Heart right ventricle (tissue), 16 donors: ENCODE measurements around the gene GFI1B. TPM values are rescaled to one million over a fixed set of nuclear protein-coding genes. Genes with fewer than 3 reads are reported as not detected.

Source experiments
- ATAC-seq, 8 donors: fragments of 200-7000 bp; cut with Tn5 transposase; one replicate each; pipeline ENCODE4 v1.9.1; 2020; ENCODE audit warnings: mild to moderate bottlenecking in 8 of 8, moderate library complexity in 8 of 8, moderate number of reproducible peaks in 1 of 8
- DNase-seq, 2 donors: peaks; one replicate each; pipeline ENCODE4 v3.0.0-alpha.2; 2020
- H3K27ac ChIP-seq, 10 donors: fragments of 200-600 bp; sonication (generic) in 2 of 10; one replicate each; pipeline versions ENCODE4 v1.5.0 to v1.8.0; 2020 to 2022; ENCODE audit warnings: mild to moderate bottlenecking in 3 of 10
- H3K27me3 ChIP-seq, 7 donors: fragments of 200-600 bp; one replicate each; pipeline ENCODE4 v1.8.0; 2021 to 2022; ENCODE audit warnings: mild to moderate bottlenecking in 2 of 7
- H3K36me3 ChIP-seq, 9 donors: fragments of 200-600 bp; sonication (generic) in 1 of 9; one replicate each; pipeline versions ENCODE4 v1.5.0 to v1.8.0; 2020 to 2022; ENCODE audit warnings: mild to moderate bottlenecking in 2 of 9
- H3K4me1 ChIP-seq, 9 donors: fragments of 200-600 bp; sonication (generic) in 1 of 9; one replicate each; pipeline versions ENCODE4 v1.5.0 to v1.8.0; 2020 to 2022; ENCODE audit warnings: mild to moderate bottlenecking in 4 of 9
- H3K4me3 ChIP-seq, 10 donors: fragments of 200-600 bp; sonication (generic) in 2 of 10; one replicate each; pipeline versions ENCODE4 v1.5.0 to v1.8.0; 2020 to 2022; ENCODE audit warnings: mild to moderate bottlenecking in 7 of 10, moderate library complexity in 2 of 10
- H3K9me3 ChIP-seq, 11 donors: fragments of 200-600 bp in 10 of 11; sonication (generic) in 2 of 11; one replicate each; pipeline versions ENCODE4 v1.5.0 to v1.8.0; 2013 to 2022; ENCODE audit warnings: mild to moderate bottlenecking in 2 of 11, control low read depth in 1 of 11, moderate library complexity in 1 of 11
- WGBS, 2 donors: extraction: QIAGEN DNeasy Blood & Tissue Kit; methylation state at CpG; one replicate each; pipeline ENCODE4 v1.1.7; 2013; ENCODE audit warnings: inconsistent platforms in 1 of 2; 5-methylcytosine and 5-hydroxymethylcytosine counted together
- intact Hi-C, 10 donors: fragments of 100-400 bp; cut with DNase I; formaldehyde crosslinking; loops; one replicate each; pipeline versions ENCODE4 v1.11.1 to v1.14.2; 2022
- polyA plus RNA-seq, 2 donors: library from polyadenylated mRNA; stranded (reverse); fragments of 200-250 nt; gene quantifications; one replicate each; pipeline ENCODE4 v1.2.3, GENCODE V29; 2013
- total RNA-seq, 10 donors: library from RNA; stranded (reverse); fragmentation: NEBNext Ultra II Directional in 3 of 10; extraction: Animal tissue kit (Norgen Biotek cat#: 25700) in 3 of 10; gene quantifications; one replicate each; pipeline versions ENCODE4 v1.2.1 to v1.2.4, GENCODE V29; 2021 to 2023
- TF ChIP-seq, protein P1 (sequence below), 9 donors: fragments of 200-600 bp; sonication (generic) in 2 of 9; IDR thresholded peaks; one replicate each; pipeline versions ENCODE4 v1.5.0 to v1.8.0; 2021 to 2022; ENCODE audit warnings: antibody characterized with exemption in 9 of 9, mild to moderate bottlenecking in 5 of 9, moderate library complexity in 1 of 9
- donor health status: Arrhythmogenic right ventricular cardiomyopathy.
- donor health status: ischemic (EF 13 %, LVEDD 7.1; RV severe dilation, severe dysfunction).
- donor health status: healthy with polysubstance abuse.
- donor health status: DM: no; HTN: yes; CAD: no.
- donor health status: DM: no; HTN: no; CAD: no.
- donor health status: ischemic (EF 25% LVEDD 6.9; RV normal size, moderate dysfunction).
- donor health status: ischemic (EF 25% LVEDD 5.7; RV mildly dilated, moderate dysfunction).
- donor health status: healthy.
- donor health status: DM: yes; HTN: yes; CAD: no.
- donor health status: Ischemic cardiomyopathy.
- donor health status: ischemic (EF 35%, LVEDD 5.7; RV mildly dilated, moderate dysfunction).
- donor health status: nonischemic (EF 11% LVEDD 7.7; RV severe dilation, severe dysfunction).
- donor health status: DM: yes; HTN: yes; CAD: no.
- donor health status: PGD.
- donor health status: ischemic (EF 29% LVEDD 5.4; RV normal size, mild dysfunction).
- donor health status: nonischemic (EF 23%, LVEDD 6.1; RV moderate dilation, normal function).

The GFI1B gene
- total and polyA plus RNA-seq, 12 donors = 0.06 to 0.49 (median 0.24) TPM; not detected in 4

DNA sequence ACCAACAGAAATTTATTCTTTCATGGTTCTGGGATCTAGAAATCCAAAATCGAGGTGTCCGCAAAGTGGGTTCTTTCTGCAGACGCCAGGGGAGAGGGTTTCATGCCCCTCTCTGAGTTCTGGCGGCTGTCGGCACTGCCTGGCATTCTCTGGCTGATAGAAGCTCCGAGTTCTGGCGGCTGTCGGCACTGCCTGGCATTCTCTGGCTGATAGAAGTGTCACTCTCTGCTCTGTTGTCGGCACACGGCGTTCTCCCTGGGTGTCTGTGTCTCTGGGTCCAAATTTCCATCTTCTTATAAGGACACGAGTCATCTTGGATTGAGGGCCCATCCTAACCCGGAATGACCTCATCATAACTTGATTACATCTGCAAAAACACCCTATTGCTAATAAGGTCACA lies 7.6 kb downstream of the GFI1B start:
- H3K36me3 ChIP-seq = no peaks in the 10 kb centered on the region
- no peak overlapping the region for H3K4me3 ChIP-seq
- peaks cover 0 to 7% (median 6%) of the 10 kb centered on the region in 9 donors for H3K4me1 ChIP-seq
- peak in 7 of 8 donors; percentile 25 to 90 (median 67) for ATAC-seq
- DNase-seq = peak; percentile 19 to 35
- 50 to 52% methylated on average over 13 of the region's 13 CpGs for WGBS, 2 donors
- H3K9me3 ChIP-seq = no peaks in the 10 kb centered on the region
- intact Hi-C loops = no loop called here
- H3K27me3 ChIP-seq = peaks cover 4 to 62% (median 39%) of the 10 kb centered on the region in 7 donors
- TF ChIP-seq, protein P1, sequence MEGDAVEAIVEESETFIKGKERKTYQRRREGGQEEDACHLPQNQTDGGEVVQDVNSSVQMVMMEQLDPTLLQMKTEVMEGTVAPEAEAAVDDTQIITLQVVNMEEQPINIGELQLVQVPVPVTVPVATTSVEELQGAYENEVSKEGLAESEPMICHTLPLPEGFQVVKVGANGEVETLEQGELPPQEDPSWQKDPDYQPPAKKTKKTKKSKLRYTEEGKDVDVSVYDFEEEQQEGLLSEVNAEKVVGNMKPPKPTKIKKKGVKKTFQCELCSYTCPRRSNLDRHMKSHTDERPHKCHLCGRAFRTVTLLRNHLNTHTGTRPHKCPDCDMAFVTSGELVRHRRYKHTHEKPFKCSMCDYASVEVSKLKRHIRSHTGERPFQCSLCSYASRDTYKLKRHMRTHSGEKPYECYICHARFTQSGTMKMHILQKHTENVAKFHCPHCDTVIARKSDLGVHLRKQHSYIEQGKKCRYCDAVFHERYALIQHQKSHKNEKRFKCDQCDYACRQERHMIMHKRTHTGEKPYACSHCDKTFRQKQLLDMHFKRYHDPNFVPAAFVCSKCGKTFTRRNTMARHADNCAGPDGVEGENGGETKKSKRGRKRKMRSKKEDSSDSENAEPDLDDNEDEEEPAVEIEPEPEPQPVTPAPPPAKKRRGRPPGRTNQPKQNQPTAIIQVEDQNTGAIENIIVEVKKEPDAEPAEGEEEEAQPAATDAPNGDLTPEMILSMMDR (IDR thresholded peaks at IDR 0.05) = no peak
- H3K27ac ChIP-seq = no peak overlapping the region

DNA sequence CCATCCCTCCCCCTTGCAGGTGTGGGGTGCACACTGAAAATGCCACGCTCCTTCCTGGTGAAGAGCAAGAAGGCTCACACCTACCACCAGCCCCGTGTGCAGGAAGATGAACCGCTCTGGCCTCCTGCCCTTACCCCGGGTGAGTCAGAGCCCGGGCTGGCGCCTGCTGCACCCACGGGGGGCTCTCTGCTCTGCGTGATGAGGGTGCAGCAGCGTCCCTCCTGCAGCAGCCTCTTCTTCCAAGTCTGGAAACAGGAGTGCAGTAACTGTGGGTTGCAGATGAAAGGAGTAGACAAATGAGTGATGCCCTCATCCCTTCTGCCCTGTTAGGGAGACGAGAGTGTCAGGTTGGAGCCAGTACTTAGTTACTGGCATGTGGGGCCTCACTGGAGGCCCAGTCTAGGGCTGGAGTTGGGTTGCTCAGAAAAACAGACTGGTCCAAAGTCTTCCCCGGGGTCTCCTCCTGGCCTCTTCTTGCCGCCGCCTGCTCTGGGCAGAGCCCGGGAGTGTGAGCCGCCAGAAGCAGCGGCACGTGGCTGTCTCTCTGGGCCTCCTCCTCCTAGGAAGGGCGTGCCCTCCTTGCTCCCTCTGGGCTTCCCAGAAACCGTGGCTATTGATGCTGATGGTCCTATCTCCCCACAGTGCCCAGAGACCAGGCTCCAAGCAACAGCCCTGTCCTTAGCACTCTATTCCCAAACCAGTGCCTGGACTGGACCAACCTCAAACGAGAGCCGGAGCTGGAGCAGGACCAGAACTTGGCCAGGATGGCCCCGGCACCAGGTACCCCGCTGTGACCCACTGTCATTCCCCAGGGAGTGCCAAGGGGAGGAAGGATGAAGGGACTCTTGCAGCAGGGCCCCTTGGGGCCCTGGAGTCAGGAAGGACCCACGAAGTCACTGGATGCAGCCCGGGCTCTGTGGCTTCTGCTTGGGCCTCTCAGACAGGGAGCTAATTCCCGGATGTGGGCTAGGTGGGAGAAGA lies 8.4 kb downstream of the GFI1B start:
- Histone ChIP-seq H3K4me1 (peaks cover 0 to 7% (median 6%) of the 10 kb centered on the region in 9 donors), H3K27me3 (peaks cover 2 to 61% (median 39%) of the 10 kb centered on the region in 7 donors), H3K27ac (no peak overlapping the region), H3K36me3 (no peaks in the 10 kb centered on the region), H3K4me3 (no peak overlapping the region), H3K9me3 (no peaks in the 10 kb centered on the region)
- intact Hi-C loops = no loop called here
- WGBS, 2 donors = 54 to 66% methylated on average over 26 of the region's 26 CpGs
- TF ChIP-seq, protein P1 (IDR thresholded peaks at IDR 0.05) = no peak
- no peak for DNase-seq
- peak in 6 of 8 donors; percentile 10 to 49 (median 32) for ATAC-seq

DNA sequence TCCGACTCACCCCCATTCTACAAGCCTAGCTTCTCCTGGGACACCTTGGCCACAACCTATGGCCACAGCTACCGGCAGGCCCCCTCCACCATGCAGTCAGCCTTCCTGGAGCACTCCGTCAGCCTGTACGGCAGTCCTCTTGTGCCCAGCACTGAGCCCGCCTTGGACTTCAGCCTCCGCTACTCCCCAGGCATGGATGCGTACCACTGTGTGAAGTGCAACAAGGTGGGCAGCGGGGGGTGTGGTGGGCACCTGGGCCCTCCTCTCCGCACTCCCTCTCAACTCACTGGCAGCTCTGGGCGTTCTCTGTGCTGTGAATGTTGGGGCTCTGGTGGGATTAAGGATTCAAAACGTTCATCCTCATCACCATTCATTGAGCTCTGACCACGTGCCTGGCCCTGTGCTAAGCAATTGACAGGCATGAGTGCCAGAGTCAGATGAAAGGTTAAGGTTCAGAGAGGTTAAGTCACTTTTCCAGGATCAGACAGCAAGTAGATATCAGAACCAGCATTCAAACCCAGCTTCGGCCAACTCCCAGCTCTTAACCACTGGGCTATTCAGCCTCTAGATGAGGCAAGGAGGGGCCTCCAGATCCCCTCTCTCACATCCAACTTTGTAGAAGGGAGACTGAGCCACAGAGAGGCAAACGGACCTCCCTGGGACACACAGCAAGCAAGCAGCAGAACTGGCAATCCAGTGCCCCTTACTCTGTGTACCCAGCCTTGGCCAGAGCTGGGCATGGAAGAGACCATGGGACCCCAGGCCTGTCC lies 9.9 kb downstream of the GFI1B start:
- no peak overlapping the region for H3K4me3 ChIP-seq
- peaks cover 0 to 67% (median 44%) of the 10 kb centered on the region in 7 donors for H3K27me3 ChIP-seq
- intact Hi-C loops = no loop called here
- no peak overlapping the region for H3K27ac ChIP-seq
- DNase-seq = no peak
- no peaks in the 10 kb centered on the region for H3K36me3 ChIP-seq
- H3K4me1 ChIP-seq = peaks cover 0 to 7% (median 6%) of the 10 kb centered on the region in 9 donors
- TF ChIP-seq, protein P1 (IDR thresholded peaks at IDR 0.05) = no peak
- 83 to 84% methylated on average over 14 of the region's 14 CpGs for WGBS, 2 donors
- no peaks in the 10 kb centered on the region for H3K9me3 ChIP-seq
- no peak for ATAC-seq

DNA sequence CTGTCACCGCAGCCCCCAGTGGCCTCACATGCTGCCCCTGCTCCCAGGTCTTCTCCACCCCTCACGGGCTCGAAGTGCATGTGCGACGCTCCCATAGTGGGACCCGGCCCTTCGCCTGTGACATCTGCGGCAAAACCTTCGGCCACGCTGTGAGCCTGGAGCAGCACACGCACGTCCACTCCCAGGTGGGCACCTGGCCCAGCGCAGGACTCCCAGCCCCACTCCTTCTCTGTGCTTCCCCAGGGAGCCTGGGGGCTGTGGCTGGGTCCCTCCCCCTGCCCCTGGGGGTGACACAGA lies 10.5 kb downstream of the GFI1B start:
- Histone ChIP-seq H3K27me3 (peaks cover 0 to 66% (median 49%) of the 10 kb centered on the region in 7 donors), H3K27ac (no peak overlapping the region), H3K36me3 (no peaks in the 10 kb centered on the region), H3K4me3 (no peak overlapping the region), H3K9me3 (no peaks in the 10 kb centered on the region), H3K4me1 (peaks cover 0 to 7% (median 6%) of the 10 kb centered on the region in 9 donors)
- TF ChIP-seq, protein P1 (IDR thresholded peaks at IDR 0.05) = no peak
- DNase-seq (no peak), ATAC-seq (no peak)
- intact Hi-C loops = no loop called here
- 93 to 95% methylated on average over 13 of the region's 13 CpGs for WGBS, 2 donors
